HG03565 (cell line): ENCODE results near the gene CHRNA4.

ENCODE experiments used
- ATAC-seq: cut with Tn5 transposase; IDR thresholded peaks from one replicate; pipeline ENCODE4 v1.9.1; 2021; ENCODE audit warnings: mild to moderate bottlenecking, moderate library complexity; ENCODE audit not compliant: unreplicated experiment

CHRNA4 gene

DNA sequence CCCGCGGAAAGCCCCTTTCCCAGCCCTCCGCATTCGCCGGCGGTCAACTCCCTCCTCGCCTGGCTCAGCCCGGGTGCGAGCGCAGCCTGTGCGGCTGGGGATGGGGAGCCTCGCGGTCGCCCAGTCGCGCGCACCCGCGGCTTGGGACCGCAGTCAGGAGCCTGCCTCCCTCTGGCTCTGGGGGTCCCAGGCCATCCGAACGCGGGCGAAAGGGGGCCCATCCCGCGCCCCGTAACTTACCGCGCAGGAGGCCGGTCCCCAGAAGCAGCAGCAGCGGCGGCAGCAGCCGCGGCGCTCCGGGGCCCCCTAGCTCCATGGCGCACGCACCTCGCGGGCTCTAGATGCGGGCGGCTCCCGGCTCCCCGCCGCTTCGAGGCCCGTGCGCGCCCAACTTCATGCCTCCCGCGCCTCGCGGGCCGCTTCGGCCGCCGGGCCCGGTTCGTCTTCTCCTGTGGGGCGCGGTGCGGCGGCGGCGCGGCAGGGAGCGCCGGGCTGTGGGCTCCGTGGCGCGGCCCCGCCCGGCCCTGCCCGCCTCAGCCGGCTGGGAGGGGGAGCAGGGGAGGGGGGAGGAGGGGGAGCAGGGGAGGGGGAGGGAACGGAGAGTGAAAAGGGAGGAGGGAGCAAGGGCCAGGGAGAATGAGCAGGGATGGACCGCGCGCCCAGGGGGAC, at the start of gene CHRNA4:
Gene CHRNA4, minus strand, starts transcription at position 500 of the 669 bp plus-strand sequence. Its CDS starts 184 bp downstream, at position 316.
- ATAC-seq = no peak

DNA sequence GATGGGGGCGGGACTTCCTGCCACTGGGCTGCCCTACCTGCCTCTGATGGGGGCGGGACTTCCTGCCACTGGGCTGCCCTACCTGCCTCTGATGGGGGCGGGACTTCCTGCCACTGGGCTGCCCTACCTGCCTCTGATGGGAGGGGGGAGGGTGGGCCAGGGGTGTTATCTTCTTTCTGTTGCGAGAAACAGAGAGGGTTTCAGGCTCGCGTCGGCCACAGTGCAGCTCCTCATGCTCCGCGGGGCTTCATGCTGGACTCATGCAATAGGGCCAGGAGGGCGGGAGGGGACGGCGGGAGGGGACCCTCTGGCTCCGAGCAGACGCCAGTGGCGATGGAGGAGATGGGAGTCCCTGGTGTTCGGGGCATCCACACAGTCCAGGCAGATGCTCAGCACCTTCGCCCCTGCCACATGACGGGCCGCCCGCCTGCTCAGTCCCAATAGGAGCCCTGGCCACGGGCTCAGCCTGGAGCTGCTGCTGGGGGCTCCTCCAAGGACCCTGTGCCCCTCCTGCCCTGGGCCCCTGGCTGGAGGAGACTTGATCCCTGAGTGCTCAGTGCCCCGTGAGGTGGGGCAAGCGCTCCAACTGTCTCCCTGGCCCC, 48.8 kb upstream of the CHRNA4 start:
- ATAC-seq = no peak

DNA sequence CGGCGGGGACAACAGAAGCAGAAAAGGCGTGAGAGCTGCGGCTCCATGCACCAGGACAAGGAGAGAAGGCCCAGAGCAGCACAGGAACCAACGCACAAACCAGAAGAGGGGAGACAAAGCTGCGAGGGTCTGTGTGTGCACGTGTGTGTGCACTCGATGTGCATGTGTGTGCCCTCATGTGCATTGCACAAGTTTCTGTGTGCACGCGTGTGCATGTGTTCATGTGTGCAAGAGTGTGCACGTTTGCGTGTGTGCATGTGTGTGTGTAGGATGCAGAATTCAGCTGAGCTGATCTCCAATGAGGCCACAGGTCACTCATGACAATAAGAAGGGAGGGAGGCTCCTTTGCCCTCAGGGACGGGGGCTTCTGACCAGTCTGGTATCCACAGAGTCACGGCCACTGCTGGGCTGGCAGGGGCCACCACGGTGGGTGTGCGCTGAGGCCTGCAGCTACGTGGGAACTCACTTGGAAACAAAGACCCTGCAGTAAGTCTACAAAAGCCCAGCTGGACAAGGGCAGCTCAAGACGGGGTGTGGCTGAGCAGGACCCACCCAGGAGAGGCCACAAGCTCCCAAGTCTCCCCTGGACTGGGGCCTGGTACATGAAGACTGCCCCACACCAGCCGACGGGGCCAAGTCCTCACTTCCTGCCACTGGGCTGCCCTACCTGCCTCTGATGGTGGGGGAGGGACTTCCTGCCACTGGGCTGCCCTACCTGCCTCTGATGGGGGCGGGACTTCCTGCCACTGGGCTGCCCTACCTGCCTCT, 48.1 kb upstream of the CHRNA4 start:
- ATAC-seq = no peak

- no peak for ATAC-seq
Measured at GRCh38 chr20:63408684-63409046, 47.5 kb upstream of the CHRNA4 start.

- ATAC-seq = no peak
Measured at GRCh38 chr20:63407928-63408683, 47.0 kb upstream of the CHRNA4 start.

- ATAC-seq = no peak
Measured at GRCh38 chr20:63406617-63407245, 45.6 kb upstream of the CHRNA4 start.

GRCh38 chr20:63406011-63406410, 44.9 kb upstream of the CHRNA4 start:
- no peak for ATAC-seq

GRCh38 chr20:63405102-63405730, 44.1 kb upstream of the CHRNA4 start:
- no peak for ATAC-seq

- ATAC-seq = no peak
Measured at GRCh38 chr20:63404129-63405085, 43.3 kb upstream of the CHRNA4 start.

DNA sequence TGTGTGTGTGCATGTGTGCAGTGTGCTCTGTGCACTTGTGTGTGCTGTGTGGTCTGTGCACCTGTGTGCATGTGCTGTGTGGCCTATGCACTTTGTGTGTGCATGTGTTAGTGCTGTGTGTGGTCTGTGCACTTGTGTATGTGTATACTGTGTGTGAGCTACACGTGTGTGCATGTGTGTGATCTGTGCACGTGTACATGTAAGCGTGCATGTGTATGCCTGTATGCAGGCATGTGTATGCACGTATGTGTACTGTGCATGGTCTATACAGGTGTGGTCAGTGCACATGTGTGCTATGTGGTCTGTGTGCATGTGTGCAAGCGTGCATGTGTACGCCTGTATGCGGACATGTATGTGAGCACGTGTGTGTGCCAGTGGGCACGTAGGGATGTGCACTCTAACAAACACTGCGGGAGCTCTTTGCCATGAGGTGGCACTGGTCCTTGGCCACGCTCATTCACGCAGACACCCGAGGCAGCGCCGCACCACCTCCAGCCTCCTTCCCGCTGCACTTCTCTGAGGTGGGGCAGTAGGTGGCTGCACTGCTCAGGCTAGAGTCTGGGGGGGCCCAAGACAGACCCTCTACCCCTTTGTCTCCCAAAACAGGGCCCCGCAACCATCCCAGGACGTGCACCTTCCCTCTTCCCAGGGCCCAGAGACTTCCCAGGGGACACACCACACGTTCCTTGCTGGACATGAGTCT, 42.4 kb upstream of the CHRNA4 start:
- ATAC-seq = no peak

GRCh38 chr20:63402860-63403220, 41.7 kb upstream of the CHRNA4 start:
- ATAC-seq = no peak

DNA sequence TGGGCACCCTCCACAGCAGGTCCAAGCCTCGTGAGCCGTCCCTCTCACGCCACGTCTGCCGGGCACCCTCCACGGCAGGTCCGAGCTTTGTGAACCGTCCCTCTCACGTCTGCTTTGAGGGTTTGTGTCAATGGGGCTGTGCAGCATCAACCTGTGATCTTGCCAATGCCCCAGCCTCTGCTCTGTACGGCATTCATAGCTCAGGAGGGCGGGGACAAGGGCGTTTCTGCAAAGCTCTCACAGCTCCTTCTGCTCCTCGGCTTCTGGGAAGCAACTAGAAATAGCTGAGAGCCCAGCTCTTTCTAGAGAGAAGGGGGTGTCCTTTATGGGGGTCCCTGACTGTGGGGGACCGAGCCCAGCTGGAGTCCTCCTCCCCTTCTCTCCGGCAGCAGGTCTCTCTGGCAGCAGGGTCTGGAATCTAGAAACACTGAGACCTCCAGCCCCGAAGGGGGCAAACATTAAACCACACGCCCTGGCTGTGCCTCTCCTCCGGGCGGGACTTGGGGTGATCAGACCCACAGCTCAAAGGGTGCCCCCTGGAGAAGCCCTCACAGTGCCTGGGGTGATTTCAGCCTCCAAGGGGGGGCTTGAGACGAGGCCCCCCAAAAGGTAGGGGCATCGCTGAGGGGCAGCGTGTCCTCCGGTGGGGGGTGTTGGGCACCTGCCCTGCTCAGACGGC, 41.2 kb upstream of the CHRNA4 start:
- no peak for ATAC-seq

GRCh38 chr20:63401384-63402110, 40.4 kb upstream of the CHRNA4 start:
- ATAC-seq = no peak

DNA sequence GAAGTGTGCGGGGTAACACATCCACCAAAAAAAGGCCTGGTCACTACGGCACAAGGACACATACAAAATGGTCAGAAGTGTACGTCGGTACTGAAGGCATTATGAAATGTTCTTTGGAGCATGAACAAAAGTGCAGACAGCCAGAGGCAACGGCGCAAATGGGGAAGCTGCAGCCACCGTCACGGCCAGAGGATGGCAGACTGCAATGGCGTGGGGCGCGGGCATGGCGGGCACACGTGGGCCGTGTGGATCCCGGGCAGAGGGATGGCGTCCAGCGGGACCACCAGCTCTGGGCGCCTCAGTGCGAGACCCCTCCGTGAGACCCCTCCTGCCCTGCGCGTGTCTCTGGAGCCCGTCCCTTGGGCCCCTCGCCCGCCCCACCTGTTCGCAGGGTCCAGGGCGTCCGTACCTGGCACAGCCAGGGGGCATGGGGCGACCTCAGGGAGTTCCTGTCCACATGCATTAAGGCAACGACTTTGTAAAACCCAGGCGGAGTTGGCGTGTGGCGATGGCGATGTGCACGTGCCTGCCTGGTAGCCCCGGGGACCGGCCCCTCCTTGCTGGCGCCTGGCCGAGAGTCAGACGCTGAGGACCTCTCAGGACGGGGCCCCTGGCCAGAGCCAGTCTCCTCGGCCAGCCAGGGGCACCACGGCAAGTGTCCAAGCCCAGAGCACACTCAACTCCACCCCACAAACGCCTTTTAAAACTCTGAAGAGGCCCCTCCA, 39.5 kb upstream of the CHRNA4 start:
- no peak for ATAC-seq

DNA sequence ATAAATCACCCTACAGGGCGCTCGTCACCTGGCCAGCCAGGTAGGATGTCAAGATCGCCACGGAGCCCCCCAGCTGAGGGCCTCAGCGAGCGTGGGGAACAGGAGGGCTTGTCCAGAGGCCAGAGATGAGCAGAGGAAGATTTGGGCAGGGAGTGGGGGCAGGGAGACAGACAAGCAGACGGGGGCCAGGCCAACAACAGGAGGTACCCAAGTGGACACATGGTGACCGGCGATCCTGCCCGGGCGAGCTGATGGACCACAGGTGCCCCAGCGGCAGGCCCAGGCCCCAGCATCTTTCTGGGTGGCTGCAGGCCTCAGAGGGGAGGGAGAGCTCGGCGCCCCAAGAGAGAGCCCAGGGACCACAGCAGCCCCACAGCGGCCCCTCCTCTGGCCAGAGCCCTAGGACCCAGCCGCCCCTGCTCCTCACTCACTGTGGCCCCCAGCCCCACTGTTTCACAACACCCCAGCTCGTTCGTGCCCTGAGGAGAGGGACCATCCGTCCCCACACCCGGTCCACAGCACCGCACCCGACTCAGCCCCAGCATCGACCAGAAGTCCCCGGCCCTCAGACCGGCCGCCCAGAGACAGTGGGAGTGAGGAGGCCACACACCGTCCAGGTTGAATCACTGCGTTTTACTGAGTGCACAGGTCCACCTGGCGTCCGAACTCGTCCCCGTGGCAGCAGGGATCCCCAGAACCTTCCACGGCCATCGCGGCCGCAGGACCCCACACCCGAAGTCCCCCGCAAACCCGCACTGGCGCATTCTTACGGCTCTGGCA, 38.6 kb upstream of the CHRNA4 start:
- ATAC-seq = no peak
